ENCODE results near the gene ANXA2. TPM values are rescaled to one million over a fixed set of nuclear protein-coding genes. Genes with fewer than 3 reads are reported as not detected.

The ANXA2 gene
- total and polyA plus RNA-seq, 2 experiments from 2014 or later, result 202 to 225 TPM

DNA sequence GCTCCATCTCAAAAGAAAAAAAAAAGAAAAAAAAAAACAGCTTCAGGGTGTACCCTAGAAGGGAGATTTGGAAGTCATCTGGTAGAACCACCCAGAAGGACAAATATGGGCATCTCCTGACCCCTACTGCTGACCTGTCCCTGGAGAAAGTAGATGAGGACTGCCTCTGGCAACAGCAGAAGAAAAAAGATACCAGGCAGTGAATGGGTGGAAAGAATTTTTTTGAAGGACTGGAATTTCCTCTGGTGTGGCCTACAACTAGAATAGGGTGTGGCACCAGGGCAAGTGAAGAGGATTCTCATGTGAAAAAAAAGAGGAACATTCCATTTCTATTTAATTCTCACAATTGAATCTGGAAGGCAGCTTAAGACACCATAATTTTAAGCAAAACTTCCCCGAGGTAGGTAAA, 3.1 kb downstream of the ANXA2 start:
- Histone ChIP-seq H2AFZ (no peak overlapping the region), H3K36me3 (ENCODE audit: insufficient read depth) (no peaks in the 10 kb centered on the region), H3K9me2 (ENCODE audit: insufficient read depth) (no peaks in the 10 kb centered on the region), H3K4me3 (no peak overlapping the region), H3K4me1 (ENCODE audit: insufficient read depth) (peaks cover 62% of the 10 kb centered on the region), H3F3A (replicated peaks; ENCODE audit: low read depth) (peaks cover 6% of the 10 kb centered on the region; the same call in 1 of the 2 replicates), H3K27me3 (ENCODE audit: insufficient read depth) (peaks cover 14% of the 10 kb centered on the region), H3K79me2 (replicated peaks; ENCODE audit: insufficient read depth) (peaks cover 68% of the 10 kb centered on the region), H3K4me2 (no peak overlapping the region), H4K20me1 (replicated peaks; ENCODE audit: insufficient read depth) (peaks cover 17% of the 10 kb centered on the region; the same call in 1 of the 2 replicates), H3K27ac (ENCODE audit: low read depth) (no peak overlapping the region)
- DNase-seq (ENCODE audit: low spot score) (no peak), ATAC-seq (no peak)
- no peak for TF ChIP-seq EZH2phosphoT487 (IDR thresholded peaks at IDR 0.05; ENCODE audit: unreplicated experiment)
- TF ChIP-seq CREB1 (CRISPR knock-in tag; IDR thresholded peaks at IDR 0.05; ENCODE audit: low read depth), result no peak
- TF ChIP-seq ZNF331 (CRISPR knock-in tag; IDR thresholded peaks at IDR 0.05; ENCODE audit: low read depth), result no peak
- no peak for TF ChIP-seq NANOG (IDR thresholded peaks at IDR 0.05; ENCODE audit: borderline replicate concordance)
- TF ChIP-seq ZNF114 (CRISPR knock-in tag; IDR thresholded peaks at IDR 0.05), result no peak
- TF ChIP-seq, protein P1, sequence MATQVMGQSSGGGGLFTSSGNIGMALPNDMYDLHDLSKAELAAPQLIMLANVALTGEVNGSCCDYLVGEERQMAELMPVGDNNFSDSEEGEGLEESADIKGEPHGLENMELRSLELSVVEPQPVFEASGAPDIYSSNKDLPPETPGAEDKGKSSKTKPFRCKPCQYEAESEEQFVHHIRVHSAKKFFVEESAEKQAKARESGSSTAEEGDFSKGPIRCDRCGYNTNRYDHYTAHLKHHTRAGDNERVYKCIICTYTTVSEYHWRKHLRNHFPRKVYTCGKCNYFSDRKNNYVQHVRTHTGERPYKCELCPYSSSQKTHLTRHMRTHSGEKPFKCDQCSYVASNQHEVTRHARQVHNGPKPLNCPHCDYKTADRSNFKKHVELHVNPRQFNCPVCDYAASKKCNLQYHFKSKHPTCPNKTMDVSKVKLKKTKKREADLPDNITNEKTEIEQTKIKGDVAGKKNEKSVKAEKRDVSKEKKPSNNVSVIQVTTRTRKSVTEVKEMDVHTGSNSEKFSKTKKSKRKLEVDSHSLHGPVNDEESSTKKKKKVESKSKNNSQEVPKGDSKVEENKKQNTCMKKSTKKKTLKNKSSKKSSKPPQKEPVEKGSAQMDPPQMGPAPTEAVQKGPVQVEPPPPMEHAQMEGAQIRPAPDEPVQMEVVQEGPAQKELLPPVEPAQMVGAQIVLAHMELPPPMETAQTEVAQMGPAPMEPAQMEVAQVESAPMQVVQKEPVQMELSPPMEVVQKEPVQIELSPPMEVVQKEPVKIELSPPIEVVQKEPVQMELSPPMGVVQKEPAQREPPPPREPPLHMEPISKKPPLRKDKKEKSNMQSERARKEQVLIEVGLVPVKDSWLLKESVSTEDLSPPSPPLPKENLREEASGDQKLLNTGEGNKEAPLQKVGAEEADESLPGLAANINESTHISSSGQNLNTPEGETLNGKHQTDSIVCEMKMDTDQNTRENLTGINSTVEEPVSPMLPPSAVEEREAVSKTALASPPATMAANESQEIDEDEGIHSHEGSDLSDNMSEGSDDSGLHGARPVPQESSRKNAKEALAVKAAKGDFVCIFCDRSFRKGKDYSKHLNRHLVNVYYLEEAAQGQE (IDR thresholded peaks at IDR 0.05; ENCODE audit: unreplicated experiment), result no peak
- TF ChIP-seq, protein P2, sequence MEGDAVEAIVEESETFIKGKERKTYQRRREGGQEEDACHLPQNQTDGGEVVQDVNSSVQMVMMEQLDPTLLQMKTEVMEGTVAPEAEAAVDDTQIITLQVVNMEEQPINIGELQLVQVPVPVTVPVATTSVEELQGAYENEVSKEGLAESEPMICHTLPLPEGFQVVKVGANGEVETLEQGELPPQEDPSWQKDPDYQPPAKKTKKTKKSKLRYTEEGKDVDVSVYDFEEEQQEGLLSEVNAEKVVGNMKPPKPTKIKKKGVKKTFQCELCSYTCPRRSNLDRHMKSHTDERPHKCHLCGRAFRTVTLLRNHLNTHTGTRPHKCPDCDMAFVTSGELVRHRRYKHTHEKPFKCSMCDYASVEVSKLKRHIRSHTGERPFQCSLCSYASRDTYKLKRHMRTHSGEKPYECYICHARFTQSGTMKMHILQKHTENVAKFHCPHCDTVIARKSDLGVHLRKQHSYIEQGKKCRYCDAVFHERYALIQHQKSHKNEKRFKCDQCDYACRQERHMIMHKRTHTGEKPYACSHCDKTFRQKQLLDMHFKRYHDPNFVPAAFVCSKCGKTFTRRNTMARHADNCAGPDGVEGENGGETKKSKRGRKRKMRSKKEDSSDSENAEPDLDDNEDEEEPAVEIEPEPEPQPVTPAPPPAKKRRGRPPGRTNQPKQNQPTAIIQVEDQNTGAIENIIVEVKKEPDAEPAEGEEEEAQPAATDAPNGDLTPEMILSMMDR (conservative IDR thresholded peaks at IDR 0.05; ENCODE audit: low read depth in 2 of 2), result no peak
- TF ChIP-seq POLR2AphosphoS5 (IDR thresholded peaks at IDR 0.05; ENCODE audit: low read depth), result no peak
- TF ChIP-seq EZH2 (IDR thresholded peaks at IDR 0.05; ENCODE audit: low read depth, unreplicated experiment), result no peak
- TF ChIP-seq STAT1 (IDR thresholded peaks at IDR 0.05; ENCODE audit: unreplicated experiment), result no peak
- TF ChIP-seq, protein P3, sequence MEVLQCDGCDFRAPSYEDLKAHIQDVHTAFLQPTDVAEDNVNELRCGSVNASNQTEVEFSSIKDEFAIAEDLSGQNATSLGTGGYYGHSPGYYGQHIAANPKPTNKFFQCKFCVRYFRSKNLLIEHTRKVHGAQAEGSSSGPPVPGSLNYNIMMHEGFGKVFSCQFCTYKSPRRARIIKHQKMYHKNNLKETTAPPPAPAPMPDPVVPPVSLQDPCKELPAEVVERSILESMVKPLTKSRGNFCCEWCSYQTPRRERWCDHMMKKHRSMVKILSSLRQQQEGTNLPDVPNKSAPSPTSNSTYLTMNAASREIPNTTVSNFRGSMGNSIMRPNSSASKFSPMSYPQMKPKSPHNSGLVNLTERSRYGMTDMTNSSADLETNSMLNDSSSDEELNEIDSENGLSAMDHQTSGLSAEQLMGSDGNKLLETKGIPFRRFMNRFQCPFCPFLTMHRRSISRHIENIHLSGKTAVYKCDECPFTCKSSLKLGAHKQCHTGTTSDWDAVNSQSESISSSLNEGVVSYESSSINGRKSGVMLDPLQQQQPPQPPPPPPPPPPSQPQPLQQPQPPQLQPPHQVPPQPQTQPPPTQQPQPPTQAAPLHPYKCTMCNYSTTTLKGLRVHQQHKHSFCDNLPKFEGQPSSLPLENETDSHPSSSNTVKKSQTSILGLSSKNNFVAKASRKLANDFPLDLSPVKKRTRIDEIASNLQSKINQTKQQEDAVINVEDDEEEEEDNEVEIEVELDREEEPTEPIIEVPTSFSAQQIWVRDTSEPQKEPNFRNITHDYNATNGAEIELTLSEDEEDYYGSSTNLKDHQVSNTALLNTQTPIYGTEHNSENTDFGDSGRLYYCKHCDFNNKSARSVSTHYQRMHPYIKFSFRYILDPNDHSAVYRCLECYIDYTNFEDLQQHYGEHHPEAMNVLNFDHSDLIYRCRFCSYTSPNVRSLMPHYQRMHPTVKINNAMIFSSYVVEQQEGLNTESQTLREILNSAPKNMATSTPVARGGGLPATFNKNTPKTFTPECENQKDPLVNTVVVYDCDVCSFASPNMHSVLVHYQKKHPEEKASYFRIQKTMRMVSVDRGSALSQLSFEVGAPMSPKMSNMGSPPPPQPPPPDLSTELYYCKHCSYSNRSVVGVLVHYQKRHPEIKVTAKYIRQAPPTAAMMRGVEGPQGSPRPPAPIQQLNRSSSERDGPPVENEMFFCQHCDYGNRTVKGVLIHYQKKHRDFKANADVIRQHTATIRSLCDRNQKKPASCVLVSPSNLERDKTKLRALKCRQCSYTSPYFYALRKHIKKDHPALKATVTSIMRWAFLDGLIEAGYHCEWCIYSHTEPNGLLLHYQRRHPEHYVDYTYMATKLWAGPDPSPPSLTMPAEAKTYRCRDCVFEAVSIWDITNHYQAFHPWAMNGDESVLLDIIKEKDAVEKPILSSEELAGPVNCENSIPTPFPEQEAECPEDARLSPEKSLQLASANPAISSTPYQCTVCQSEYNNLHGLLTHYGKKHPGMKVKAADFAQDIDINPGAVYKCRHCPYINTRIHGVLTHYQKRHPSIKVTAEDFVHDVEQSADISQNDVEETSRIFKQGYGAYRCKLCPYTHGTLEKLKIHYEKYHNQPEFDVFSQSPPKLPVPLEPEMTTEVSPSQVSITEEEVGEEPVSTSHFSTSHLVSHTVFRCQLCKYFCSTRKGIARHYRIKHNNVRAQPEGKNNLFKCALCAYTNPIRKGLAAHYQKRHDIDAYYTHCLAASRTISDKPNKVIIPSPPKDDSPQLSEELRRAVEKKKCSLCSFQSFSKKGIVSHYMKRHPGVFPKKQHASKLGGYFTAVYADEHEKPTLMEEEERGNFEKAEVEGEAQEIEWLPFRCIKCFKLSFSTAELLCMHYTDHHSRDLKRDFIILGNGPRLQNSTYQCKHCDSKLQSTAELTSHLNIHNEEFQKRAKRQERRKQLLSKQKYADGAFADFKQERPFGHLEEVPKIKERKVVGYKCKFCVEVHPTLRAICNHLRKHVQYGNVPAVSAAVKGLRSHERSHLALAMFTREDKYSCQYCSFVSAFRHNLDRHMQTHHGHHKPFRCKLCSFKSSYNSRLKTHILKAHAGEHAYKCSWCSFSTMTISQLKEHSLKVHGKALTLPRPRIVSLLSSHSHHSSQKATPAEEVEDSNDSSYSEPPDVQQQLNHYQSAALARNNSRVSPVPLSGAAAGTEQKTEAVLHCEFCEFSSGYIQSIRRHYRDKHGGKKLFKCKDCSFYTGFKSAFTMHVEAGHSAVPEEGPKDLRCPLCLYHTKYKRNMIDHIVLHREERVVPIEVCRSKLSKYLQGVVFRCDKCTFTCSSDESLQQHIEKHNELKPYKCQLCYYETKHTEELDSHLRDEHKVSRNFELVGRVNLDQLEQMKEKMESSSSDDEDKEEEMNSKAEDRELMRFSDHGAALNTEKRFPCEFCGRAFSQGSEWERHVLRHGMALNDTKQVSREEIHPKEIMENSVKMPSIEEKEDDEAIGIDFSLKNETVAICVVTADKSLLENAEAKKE (CRISPR knock-in tag; IDR thresholded peaks at IDR 0.05), result no peak
- no peak for TF ChIP-seq JUNB (IDR thresholded peaks at IDR 0.05; ENCODE audit: unreplicated experiment)
- TF ChIP-seq, protein P4, sequence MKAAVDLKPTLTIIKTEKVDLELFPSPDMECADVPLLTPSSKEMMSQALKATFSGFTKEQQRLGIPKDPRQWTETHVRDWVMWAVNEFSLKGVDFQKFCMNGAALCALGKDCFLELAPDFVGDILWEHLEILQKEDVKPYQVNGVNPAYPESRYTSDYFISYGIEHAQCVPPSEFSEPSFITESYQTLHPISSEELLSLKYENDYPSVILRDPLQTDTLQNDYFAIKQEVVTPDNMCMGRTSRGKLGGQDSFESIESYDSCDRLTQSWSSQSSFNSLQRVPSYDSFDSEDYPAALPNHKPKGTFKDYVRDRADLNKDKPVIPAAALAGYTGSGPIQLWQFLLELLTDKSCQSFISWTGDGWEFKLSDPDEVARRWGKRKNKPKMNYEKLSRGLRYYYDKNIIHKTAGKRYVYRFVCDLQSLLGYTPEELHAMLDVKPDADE (IDR thresholded peaks at IDR 0.05), result no peak
- peaks cover 12% of the 10 kb centered on the region for H3K27me3 Mint-ChIP-seq (ENCODE audit: insufficient read depth, low read depth, poor library complexity)
- H3K27ac Mint-ChIP-seq, result no peak overlapping the region
- H3K4me1 Mint-ChIP-seq, result peaks cover 70% of the 10 kb centered on the region
- H3K9me3 Mint-ChIP-seq, result no peaks in the 10 kb centered on the region
- H3K4me3 Mint-ChIP-seq, result no peak overlapping the region
- H3K36me3 Mint-ChIP-seq (ENCODE audit: low read depth), result no peaks in the 10 kb centered on the region; the same call in 1 of the 3 replicates

All from GM23338 (cell line).